ENCODE results near the gene RAB6B.

GRCh38 chr3:133856316-133856715 lies 39.4 kb downstream of the RAB6B start:
- TF ChIP-seq CTCF (IDR thresholded peaks at IDR 0.05 in 2 of 3, conservative IDR thresholded peaks at IDR 0.05 in 1 of 3; ENCODE audit: borderline replicate concordance in 1 of 3, insufficient read depth in 1 of 3, low read depth in 2 of 3, low read length in 2 of 3) (no peak), ZBTB33 (IDR thresholded peaks at IDR 0.05; ENCODE audit: extremely low read depth, insufficient replicate concordance, low read length) (no peak), RAD21 (IDR thresholded peaks at IDR 0.05; ENCODE audit: low read depth) (no peak), SP1 (IDR thresholded peaks at IDR 0.05; ENCODE audit: low read depth) (no peak), EZH2 (IDR thresholded peaks at IDR 0.05) (no peak), POLR2A (IDR thresholded peaks at IDR 0.05; ENCODE audit: borderline replicate concordance, extremely low read depth, insufficient read depth, insufficient read length) (no peak)

Data from HCT116 (cell line).